Subcutaneous preadipocyte (primary cell): Measurements from ENCODE around the gene OR2L5. TPM values are rescaled to one million over a fixed set of nuclear protein-coding genes. Genes with fewer than 3 reads are reported as not detected.

Experiments
- small RNA-seq: library from RNA; depleted of rRNA; stranded (forward); fragments of <200 nt; gene quantifications from one replicate; pipeline ENCODE3, GENCODE V24; 2012
- total RNA-seq: library from RNA; depleted of rRNA; stranded (reverse); fragments of >200 nt; gene quantifications from 2 replicates; pipeline ENCODE4 v1.2.3, GENCODE V29; 2012

OR2L5 gene
- not detected in 2 replicates for total RNA-seq

GRCh38 chr1:248013229-248013710 is at the start of gene OR2L5:
OR2L5 (plus strand) TSS chr1:248013660; CDS start chr1:248021948, 8,288 bp downstream.

GRCh38 chr1:247964933-247965332 is 48.5 kb upstream of the OR2L5 start, which contains the start of gene OR2AK2:
OR2AK2 (plus strand) TSS chr1:247965233; CDS start chr1:247965377, 144 bp downstream.

GRCh38 chr1:248029770-248030169 is 16.3 kb downstream of the OR2L5 start, which contains the start of gene OR2L2:
OR2L2 (plus strand) TSS chr1:248030070; CDS start chr1:248038268, 8,198 bp downstream.

GRCh38 chr1:248046536-248046935 is 33.1 kb downstream of the OR2L5 start, which contains the start of gene OR2L3:
OR2L3 (plus strand) TSS chr1:248046836; CDS start chr1:248060682, 13,846 bp downstream.

Small RNA genes lying within 50 kb of the gene (small RNA-seq; reads per million reads assigned to genes)
- not detected for gene RF00019

Other genes with a start within 250 kb of the OR2L5 start
- gene OR14A16, start 189.5 kb upstream of the OR2L5 start, total RNA-seq: not detected in 2 replicates
- gene OR11L1, start 171.8 kb upstream of the OR2L5 start, total RNA-seq: not detected in 2 replicates
- 0.98 and 4.0 TPM in 2 replicates for gene TRIM58, start 156.5 kb upstream of the OR2L5 start, total RNA-seq
- gene OR2W3, start 118.1 kb upstream of the OR2L5 start, total RNA-seq: 0.20 and 3.7 TPM in 2 replicates
- gene OR2T8, start 93.4 kb upstream of the OR2L5 start, total RNA-seq: not detected in 2 replicates
- gene OR2AJ1, start 88.8 kb upstream of the OR2L5 start, total RNA-seq: not detected in 2 replicates
- not detected in 2 replicates for gene OR2L8, start 64.8 kb upstream of the OR2L5 start, total RNA-seq
- not detected in 2 replicates for gene OR2AK2, start 48.4 kb upstream of the OR2L5 start, total RNA-seq
- under 0.01 TPM in 1 of 2 replicates, not detected in the other for gene OR2L2, start 16.4 kb downstream of the OR2L5 start, total RNA-seq
- not detected in 2 replicates for gene OR2L3, start 33.2 kb downstream of the OR2L5 start, total RNA-seq
- not detected in 2 replicates for gene OR2L13, start 81.5 kb downstream of the OR2L5 start, total RNA-seq
- not detected in 2 replicates for gene OR2M5, start 131.5 kb downstream of the OR2L5 start, total RNA-seq
- not detected in 2 replicates for gene OR2M2, start 161.2 kb downstream of the OR2L5 start, total RNA-seq
- not detected in 2 replicates for gene OR2M3, start 183.6 kb downstream of the OR2L5 start, total RNA-seq
- gene OR2M4, start 217.8 kb downstream of the OR2L5 start, total RNA-seq: not detected in 2 replicates